Measurements from ENCODE around the gene DDA1. TPM values are rescaled to one million over a fixed set of nuclear protein-coding genes. Genes with fewer than 3 reads are reported as not detected.

DDA1 gene
- total and polyA plus RNA-seq, 2 of the 13 experiments (the other 11 are each of a cell fraction or from before 2014, with no cell fraction given): 24.5 to 26.0 TPM

- TF ChIP-seq TERF1 (CRISPR knock-in tag; IDR thresholded peaks at IDR 0.05): no peak
- no peak for TF ChIP-seq FOXP4 (CRISPR knock-in tag; IDR thresholded peaks at IDR 0.05)
- peak; percentile 49; the same call in 1 of the 2 replicates for TF ChIP-seq RBFOX2 (IDR thresholded peaks at IDR 0.05; ENCODE audit: low read depth, low read length)
- peak; percentile 84 for TF ChIP-seq POLR2AphosphoS5 (IDR thresholded peaks at IDR 0.05; ENCODE audit: low read depth, low read length)
- TF ChIP-seq ZNF224 (CRISPR knock-in tag; IDR thresholded peaks at IDR 0.05): no peak
- no peak for TF ChIP-seq CCDC6 (CRISPR knock-in tag; IDR thresholded peaks at IDR 0.05)
- TF ChIP-seq NR2F1 (CRISPR knock-in tag; IDR thresholded peaks at IDR 0.05): no peak; a peak in 1 of 4 replicates
- no peak for TF ChIP-seq ZC3H4 (CRISPR knock-in tag; IDR thresholded peaks at IDR 0.05; ENCODE audit: borderline replicate concordance)
- peak; percentile 94 for TF ChIP-seq HCFC1 (IDR thresholded peaks at IDR 0.05; ENCODE audit: low read depth, low read length)
- peak; percentile 96 for TF ChIP-seq ZNF143 (CRISPR knock-in tag; IDR thresholded peaks at IDR 0.05)
- 0 out of 2 replicates have a peak, but pooled peaks have one; percentile 18 for TF ChIP-seq ZSCAN25 (CRISPR knock-in tag; IDR thresholded peaks at IDR 0.05)
- TF ChIP-seq AGO1 (IDR thresholded peaks at IDR 0.05; ENCODE audit: low read depth, low read length, poor library complexity, severe bottlenecking): no peak
- no peak for TF ChIP-seq TOE1 (CRISPR knock-in tag; IDR thresholded peaks at IDR 0.05)
- peak; percentile 75 for TF ChIP-seq ARID3A (IDR thresholded peaks at IDR 0.05; ENCODE audit: low read depth, low read length)
- peak; percentile 44; the same call in 1 of the 2 replicates for TF ChIP-seq ZNF639 (CRISPR knock-in tag; conservative IDR thresholded peaks at IDR 0.05)
- peak; percentile 48; the same call in 1 of the 2 replicates for TF ChIP-seq CEBPZ (IDR thresholded peaks at IDR 0.05; ENCODE audit: low read length)
- no peak for TF ChIP-seq ZNF354B (CRISPR knock-in tag; IDR thresholded peaks at IDR 0.05)
These were observed 42.2 kb upstream of the DDA1 start, which contains the start of gene BABAM1 (continued) for GRCh38 chr19:17266975-17267788.
